Adrenal gland (tissue), 12 donors: ENCODE data around the gene LMX1B. TPM values are rescaled to one million over a fixed set of nuclear protein-coding genes. Genes with fewer than 3 reads are reported as not detected.

Experiments
- DNase-seq, 7 donors: peaks; one replicate each; pipeline ENCODE4 v3.0.0-alpha.2; 2019 to 2020
- H3K27ac ChIP-seq, 5 donors: fragments of 200-600 bp; sonication (generic) in 4 of 5; 1 replicate in 3 of 5; 2 replicates in 2 of 5; pipeline versions ENCODE4 v1.5.1 to v1.8.0; 2016 to 2020; ENCODE audit warnings: mild to moderate bottlenecking in 1 of 5
- H3K27me3 ChIP-seq: fragments of 200-600 bp; 2 replicates; pipeline ENCODE4 v1.8.0; 2021
- H3K36me3 ChIP-seq, 2 donors: fragments of 200-600 bp; replicated peaks in 1 of 2; 1 replicate in 1 of 2; 2 replicates in 1 of 2; pipeline versions ENCODE4 v1.5.1 to v1.8.0; 2018 to 2022
- H3K4me1 ChIP-seq, 2 donors: fragments of 200-600 bp; replicated peaks in 1 of 2; 1 replicate in 1 of 2; 2 replicates in 1 of 2; pipeline versions ENCODE4 v1.5.1 to v1.8.0; 2018 to 2021
- H3K4me3 ChIP-seq, 4 donors: fragments of 200-600 bp; sonication (generic) in 3 of 4; one replicate each; pipeline ENCODE4 v1.5.1; 2016 to 2018
- H3K9me3 ChIP-seq, 3 donors: fragments of 200-600 bp; sonication (generic) in 1 of 3; replicated peaks in 1 of 3; 1 replicate in 2 of 3; 2 replicates in 1 of 3; pipeline versions ENCODE4 v1.5.1 to v1.8.0; 2016 to 2021
- CTCF ChIP-seq, 6 experiments: fragments of 450-650 bp in 4 of 6; fragments of 200-600 bp in 2 of 6; sonication (generic) in 1 of 6; IDR thresholded peaks; 1 replicate in 5 of 6; 2 replicates in 1 of 6; pipeline versions ENCODE4 v1.5.1 to v1.8.0; 2016 to 2021; ENCODE audit warnings: antibody characterized with exemption in 6 of 6, mild to moderate bottlenecking in 2 of 6, moderate library complexity in 1 of 6
- POLR2A ChIP-seq, 2 donors: fragments of 450-650 bp; IDR thresholded peaks; one replicate each; pipeline ENCODE4 v1.6.1; 2017; ENCODE audit warnings: antibody characterized with exemption in 2 of 2, mild to moderate bottlenecking in 2 of 2, moderate library complexity in 1 of 2
- WGBS, 4 donors: extraction: QIAGEN DNeasy Blood & Tissue Kit in 2 of 4; methylation state at CpG; one replicate each; pipeline versions ENCODE4 v1.1.5 to v1.1.7; 2013 to 2017; 5-methylcytosine and 5-hydroxymethylcytosine counted together
- intact Hi-C, 2 donors: fragments of 100-400 bp; cut with DNase I; formaldehyde crosslinking; loops; one replicate each; pipeline versions ENCODE4 v1.14.1 to v1.15.0; 2022 to 2023
- polyA plus RNA-seq, 3 donors: library from polyadenylated mRNA; stranded (reverse); fragments of 200-250 nt in 2 of 3; fragments of 350-450 nt in 1 of 3; fragmentation: Illumina TruSeq in 1 of 3; extraction: RNeasy Lipid Tissue Mini Kit (QIAGEN cat#74804) in 1 of 3; gene quantifications; one replicate each; pipeline ENCODE4 v1.2.3, GENCODE V29; 2013 to 2014
- total RNA-seq, 9 donors: library from RNA; depleted of rRNA in 4 of 9; stranded (reverse); fragments of >200 nt in 4 of 9; fragments of 120-200 nt in 1 of 9; fragmentation: NEBNext Ultra II Directional in 1 of 9; extraction: Animal tissue kit (Norgen Biotek cat#: 25700) in 1 of 9; gene quantifications; one replicate each; pipeline versions ENCODE4 v1.1.0 to v1.2.4, GENCODE V29; 2013 to 2023
- donor health status: healthy with polysubstance abuse.
- donor health status: Bipolar disorder and iron deficiency.
- donor health status: DM: yes; HTN: yes; CAD: no.
- donor health status: DM: no; HTN: no; CAD: no.
- donor health status: DM: no; HTN: no; CAD: no.
- donor health status: DM: yes; HTN: yes; CAD: no.

LMX1B gene
- total and polyA plus RNA-seq, 12 donors: under 0.01 to 0.07 TPM; not detected in 10

- 3 to 11% (median 4%) methylated on average over 19 to 30 of the region's 30 CpGs for WGBS, 4 donors
- no peak for DNase-seq
- Histone ChIP-seq H3K27ac (no peak overlapping the region), H3K4me1 (no peaks in the 10 kb centered on the region), H3K4me3 (no peak overlapping the region), H3K36me3 (no peaks in the 10 kb centered on the region), H3K27me3 (peaks cover 33% of the 10 kb centered on the region), H3K9me3 (no peaks in the 10 kb centered on the region)
- no peak for TF ChIP-seq POLR2A (IDR thresholded peaks at IDR 0.05)
- intact Hi-C loops: no loop called here
These were observed 24.9 kb downstream of the LMX1B start for GRCh38 chr9:126638571-126639132.

GRCh38 chr9:126639318-126640000 lies 25.7 kb downstream of the LMX1B start:
- H3K4me1 ChIP-seq: no peaks in the 10 kb centered on the region
- intact Hi-C loops: no loop called here
- DNase-seq: no peak
- WGBS, 4 donors: 56 to 70% (median 59%) methylated on average over 8 to 12 of the region's 12 CpGs
- H3K9me3 ChIP-seq: no peaks in the 10 kb centered on the region
- H3K4me3 ChIP-seq: no peak overlapping the region
- no peaks in the 10 kb centered on the region for H3K36me3 ChIP-seq
- H3K27ac ChIP-seq: no peak overlapping the region
- H3K27me3 ChIP-seq: peaks cover 37% of the 10 kb centered on the region
- no peak for TF ChIP-seq CTCF (IDR thresholded peaks at IDR 0.05)
- no peak for TF ChIP-seq POLR2A (IDR thresholded peaks at IDR 0.05)

- Histone ChIP-seq H3K36me3 (no peaks in the 10 kb centered on the region), H3K27me3 (peaks cover 44% of the 10 kb centered on the region), H3K4me1 (no peaks in the 10 kb centered on the region), H3K9me3 (no peaks in the 10 kb centered on the region), H3K4me3 (no peak overlapping the region), H3K27ac (no peak overlapping the region)
- no peak for DNase-seq
- TF ChIP-seq CTCF (IDR thresholded peaks at IDR 0.05) (no peak), POLR2A (IDR thresholded peaks at IDR 0.05) (no peak)
- intact Hi-C loops: no loop called here
- WGBS, 4 donors: 70 to 89% (median 78%) methylated on average over 7 to 8 of the region's 8 CpGs
These were observed 27.6 kb downstream of the LMX1B start for GRCh38 chr9:126641118-126641851.

- DNase-seq: no peak
- no peaks in the 10 kb centered on the region for H3K4me1 ChIP-seq
- intact Hi-C loops: no loop called here
These were observed 28.4 kb downstream of the LMX1B start for GRCh38 chr9:126642010-126642744.

GRCh38 chr9:126642839-126643238 lies 29.1 kb downstream of the LMX1B start:
- no peak overlapping the region for H3K4me3 ChIP-seq
- H3K36me3 ChIP-seq: no peaks in the 10 kb centered on the region
- no peaks in the 10 kb centered on the region for H3K9me3 ChIP-seq
- H3K27ac ChIP-seq: no peak overlapping the region
- 32 to 51% (median 38%) methylated on average over 5 to 6 of the region's 6 CpGs for WGBS, 4 donors
- TF ChIP-seq POLR2A (IDR thresholded peaks at IDR 0.05) (no peak), CTCF (IDR thresholded peaks at IDR 0.05) (no peak)
- peaks cover 40% of the 10 kb centered on the region for H3K27me3 ChIP-seq
- DNase-seq: no peak
- intact Hi-C loops: no loop called here
- H3K4me1 ChIP-seq: no peaks in the 10 kb centered on the region

More at GRCh38 chr9:126642010-126642744, 28.4 kb downstream of the LMX1B start:
- Histone ChIP-seq H3K27ac (no peak overlapping the region), H3K4me3 (no peak overlapping the region), H3K9me3 (no peaks in the 10 kb centered on the region), H3K36me3 (no peaks in the 10 kb centered on the region), H3K27me3 (peaks cover 44% of the 10 kb centered on the region)
- TF ChIP-seq POLR2A (IDR thresholded peaks at IDR 0.05): no peak
- WGBS, 4 donors: 62 to 79% (median 69%) methylated on average over 9 to 13 of the region's 13 CpGs
